ENCODE results near the gene PALMD. TPM values are rescaled to one million over a fixed set of nuclear protein-coding genes. Genes with fewer than 3 reads are reported as not detected.

PALMD gene
- total RNA-seq, 1 donor from 2014 or later, result 18.8 TPM

GRCh38 chr1:99713006-99713405, 67.1 kb downstream of the PALMD start:
- H3K4me3 ChIP-seq, result no peak overlapping the region
- no peaks in the 10 kb centered on the region for H3K4me1 ChIP-seq
- H3K27me3 ChIP-seq (ENCODE audit: low read depth), result no peaks in the 10 kb centered on the region
- TF ChIP-seq CTCF (IDR thresholded peaks at IDR 0.05), result no peak
- intact Hi-C loops (cut with DNase I), result no loop called here
- H3K36me3 ChIP-seq, result peaks cover 55% of the 10 kb centered on the region
- H3K9me3 ChIP-seq, result no peaks in the 10 kb centered on the region
- H3K27ac ChIP-seq, result no peak overlapping the region
- no peak for ATAC-seq
- no peak for DNase-seq

GRCh38 chr1:99717005-99717404, 71.1 kb downstream of the PALMD start:
- Histone ChIP-seq H3K4me3 (no peak overlapping the region), H3K36me3 (peaks cover 32% of the 10 kb centered on the region), H3K27ac (no peak overlapping the region), H3K4me1 (no peaks in the 10 kb centered on the region), H3K27me3 (ENCODE audit: low read depth) (no peaks in the 10 kb centered on the region), H3K9me3 (no peaks in the 10 kb centered on the region)
- DNase-seq, result no peak
- ATAC-seq, result no peak
- intact Hi-C loops (cut with DNase I), result no loop called here
- TF ChIP-seq CTCF (IDR thresholded peaks at IDR 0.05), result no peak

- intact Hi-C loops (cut with DNase I), result no loop called here
These were observed 77.3 kb downstream of the PALMD start for GRCh38 chr1:99723251-99723650.

GRCh38 chr1:99725996-99726395, 80.1 kb downstream of the PALMD start:
- Histone ChIP-seq H3K4me3 (no peak overlapping the region), H3K27ac (no peak overlapping the region), H3K9me3 (no peaks in the 10 kb centered on the region), H3K4me1 (no peaks in the 10 kb centered on the region), H3K36me3 (no peaks in the 10 kb centered on the region), H3K27me3 (ENCODE audit: low read depth) (no peaks in the 10 kb centered on the region)
- no peak for TF ChIP-seq CTCF (IDR thresholded peaks at IDR 0.05)
- ATAC-seq, result no peak
- DNase-seq, result no peak
- intact Hi-C loops (cut with DNase I), result no loop called here

More at GRCh38 chr1:99723251-99723650, 77.3 kb downstream of the PALMD start:
- Histone ChIP-seq H3K36me3 (peaks cover 11% of the 10 kb centered on the region), H3K27me3 (ENCODE audit: low read depth) (no peaks in the 10 kb centered on the region), H3K27ac (no peak overlapping the region), H3K4me3 (no peak overlapping the region), H3K9me3 (no peaks in the 10 kb centered on the region), H3K4me1 (no peaks in the 10 kb centered on the region)
- ATAC-seq (no peak), DNase-seq (no peak)
- no peak for TF ChIP-seq CTCF (IDR thresholded peaks at IDR 0.05)

GRCh38 chr1:99726407-99726806, 80.5 kb downstream of the PALMD start:
- Histone ChIP-seq H3K4me3 (no peak overlapping the region), H3K27ac (no peak overlapping the region), H3K4me1 (no peaks in the 10 kb centered on the region), H3K36me3 (no peaks in the 10 kb centered on the region), H3K27me3 (ENCODE audit: low read depth) (no peaks in the 10 kb centered on the region), H3K9me3 (no peaks in the 10 kb centered on the region)
- DNase-seq (no peak), ATAC-seq (no peak)
- intact Hi-C loops (cut with DNase I), result no loop called here
- TF ChIP-seq CTCF (IDR thresholded peaks at IDR 0.05), result no peak

GRCh38 chr1:99726818-99727217, 80.9 kb downstream of the PALMD start:
- intact Hi-C loops (cut with DNase I), result no loop called here
- Histone ChIP-seq H3K27ac (no peak overlapping the region), H3K36me3 (no peaks in the 10 kb centered on the region), H3K4me3 (no peak overlapping the region), H3K9me3 (no peaks in the 10 kb centered on the region), H3K4me1 (no peaks in the 10 kb centered on the region), H3K27me3 (ENCODE audit: low read depth) (no peaks in the 10 kb centered on the region)
- no peak for DNase-seq
- no peak for TF ChIP-seq CTCF (IDR thresholded peaks at IDR 0.05)
- no peak for ATAC-seq
